Astrocyte (in vitro differentiated cells and primary cell): ENCODE measurements around the gene TAPBP.

Experiments used
- CTCF ChIP-seq: IDR thresholded peaks from 2 replicates; pipeline ENCODE4 v1.5.1; 2011; ENCODE audit warnings: low read depth, mild to moderate bottlenecking, inconsistent platforms, low read length, moderate library complexity; ENCODE audit not compliant: insufficient read depth
- EZH2 ChIP-seq: IDR thresholded peaks from 2 replicates; pipeline ENCODE4 v1.6.1; 2012; ENCODE audit warnings: mild to moderate bottlenecking, low read length, inconsistent platforms; ENCODE audit not compliant: insufficient read depth

DNA sequence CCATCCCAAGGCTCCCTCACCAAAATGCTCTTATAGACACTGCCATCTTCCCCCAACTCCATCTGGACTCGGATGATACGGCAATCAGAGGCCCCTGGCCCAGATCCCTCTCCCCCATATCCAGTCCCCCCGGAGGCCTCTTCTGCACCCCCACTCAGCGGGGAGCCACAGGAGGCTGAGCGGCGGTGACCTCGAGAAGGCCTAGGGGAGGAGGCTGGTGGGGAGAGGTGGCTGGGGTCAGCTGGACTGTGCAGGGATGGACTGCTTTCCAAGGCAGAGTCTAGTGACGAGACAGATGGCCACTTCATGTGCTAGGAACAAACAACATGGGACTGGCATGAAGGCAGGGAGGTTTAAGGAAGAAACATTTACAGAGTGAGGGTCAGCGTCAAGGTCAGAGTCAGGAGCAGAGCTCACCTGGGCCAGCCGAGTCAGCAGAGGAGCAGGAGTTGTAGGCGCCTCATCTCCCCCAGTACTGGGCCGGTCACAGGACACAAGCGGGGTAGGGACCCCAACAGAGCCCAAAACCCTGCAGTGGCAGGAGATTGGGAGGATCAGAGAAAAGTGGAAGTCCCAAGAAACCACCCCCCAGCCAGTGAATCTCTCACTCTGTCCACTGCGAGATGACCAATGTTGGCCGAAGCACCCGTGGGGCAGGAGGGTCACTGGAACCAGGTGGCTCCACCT is 20.7 kb downstream of the TAPBP start:
- no peak for TF ChIP-seq CTCF
- TF ChIP-seq EZH2, result no peak
